Loucy (cell line): Measurements from ENCODE around the gene SPATA31D1.

Source experiments
- H2AFZ ChIP-seq: fragments of 200-600 bp; sonication (generic); 2 replicates; pipeline ENCODE4 v1.6.0; 2016; ENCODE audit warnings: antibody characterized with exemption, mild to moderate bottlenecking, low read length, moderate library complexity
- H3F3A ChIP-seq: fragments of 200-600 bp; 2 replicates; pipeline ENCODE4 v1.6.0; 2016; ENCODE audit warnings: antibody characterized with exemption, low read depth, mild to moderate bottlenecking
- H3K27me3 ChIP-seq: fragments of 200-600 bp; sonication (generic); 2 replicates; pipeline ENCODE4 v1.6.1; 2014; ENCODE audit warnings: low read length, mild to moderate bottlenecking; ENCODE audit not compliant: insufficient read depth, poor library complexity, severe bottlenecking
- H3K36me3 ChIP-seq: fragments of 200-600 bp; sonication (generic); 2 replicates; pipeline ENCODE4 v1.6.1; 2016; ENCODE audit warnings: low read length; ENCODE audit not compliant: insufficient read depth
- H3K4me1 ChIP-seq: fragments of 200-600 bp; sonication (generic); 2 replicates; pipeline ENCODE4 v1.5.1; 2014; ENCODE audit warnings: low read length, mild to moderate bottlenecking; ENCODE audit not compliant: insufficient read depth, poor library complexity, severe bottlenecking
- H3K4me2 ChIP-seq: fragments of 200-600 bp; sonication (generic); 2 replicates; pipeline ENCODE4 v1.6.0; 2014; ENCODE audit warnings: antibody characterized with exemption, low read length, low read depth, mild to moderate bottlenecking; ENCODE audit not compliant: poor library complexity, severe bottlenecking
- H3K4me3 ChIP-seq: fragments of 200-600 bp; sonication (generic); 2 replicates; pipeline ENCODE4 v1.5.1; 2014; ENCODE audit warnings: low read length, mild to moderate bottlenecking, mixed read lengths; ENCODE audit not compliant: poor library complexity, severe bottlenecking
- H3K79me2 ChIP-seq: fragments of 200-600 bp; sonication (generic); 2 replicates; pipeline ENCODE4 v1.6.1; 2014; ENCODE audit warnings: low read length; ENCODE audit not compliant: insufficient read depth
- H3K9ac ChIP-seq: fragments of 200-600 bp; sonication (generic); 2 replicates; pipeline ENCODE4 v1.6.0; 2014; ENCODE audit warnings: mild to moderate bottlenecking, low read depth, low read length, moderate library complexity; ENCODE audit not compliant: poor library complexity, severe bottlenecking
- H3K9me2 ChIP-seq: fragments of 200-600 bp; sonication (generic); replicated peaks from 2 replicates; pipeline ENCODE4 v1.6.1; 2016; ENCODE audit warnings: low read depth, low read length, mixed read lengths
- H3K9me3 ChIP-seq: fragments of 200-600 bp; sonication (generic); 2 replicates; pipeline ENCODE4 v1.6.1; 2014; ENCODE audit warnings: mild to moderate bottlenecking, antibody characterized with exemption, low read length, low read depth; ENCODE audit not compliant: insufficient read depth
- H4K20me1 ChIP-seq: fragments of 200-600 bp; sonication (generic); 2 replicates; pipeline ENCODE4 v1.6.0; 2014; ENCODE audit warnings: antibody characterized with exemption, low read length, mild to moderate bottlenecking; ENCODE audit not compliant: insufficient read depth, poor library complexity, severe bottlenecking
- CTCF ChIP-seq: fragments of 200-600 bp; sonication (generic); conservative IDR thresholded peaks from 2 replicates; pipeline ENCODE4 v1.5.1; 2014; ENCODE audit warnings: mild to moderate bottlenecking, antibody characterized with exemption, low read length
- EZH2phosphoT487 ChIP-seq: fragments of 200-600 bp; IDR thresholded peaks from 2 replicates; pipeline ENCODE4 v1.6.1; 2018; ENCODE audit warnings: antibody characterized with exemption, mild to moderate bottlenecking, moderate library complexity, borderline replicate concordance

Gene SPATA31D1

GRCh38 chr9:82024908-82025307 is 36.3 kb downstream of the SPATA31D1 start:
- H3K36me3 ChIP-seq: no peaks in the 10 kb centered on the region
- H3K4me3 ChIP-seq: no peak overlapping the region
- no peaks in the 10 kb centered on the region for H3K27me3 ChIP-seq
- no peak overlapping the region for H2AFZ ChIP-seq
- no peaks in the 10 kb centered on the region for H3K79me2 ChIP-seq
- no peaks in the 10 kb centered on the region for H3K9me2 ChIP-seq
- no peaks in the 10 kb centered on the region for H3K4me1 ChIP-seq
- H3K9me3 ChIP-seq: no peaks in the 10 kb centered on the region
- no peak for TF ChIP-seq EZH2phosphoT487
- H4K20me1 ChIP-seq: no peaks in the 10 kb centered on the region
- H3K9ac ChIP-seq: no peak overlapping the region
- no peaks in the 10 kb centered on the region for H3F3A ChIP-seq
- no peak overlapping the region for H3K4me2 ChIP-seq

GRCh38 chr9:82031538-82032280 is 43.1 kb downstream of the SPATA31D1 start:
- Histone ChIP-seq H3K4me2 (no peak overlapping the region), H3K36me3 (no peaks in the 10 kb centered on the region), H3K4me3 (no peak overlapping the region), H2AFZ (no peak overlapping the region), H3K79me2 (no peaks in the 10 kb centered on the region), H3K4me1 (peaks cover 3% of the 10 kb centered on the region), H3K27me3 (no peaks in the 10 kb centered on the region), H4K20me1 (no peaks in the 10 kb centered on the region), H3K9me3 (no peaks in the 10 kb centered on the region), H3F3A (no peaks in the 10 kb centered on the region), H3K9ac (no peak overlapping the region), H3K9me2 (no peaks in the 10 kb centered on the region)
- TF ChIP-seq CTCF (no peak), EZH2phosphoT487 (no peak)

GRCh38 chr9:82034956-82035731 is 46.6 kb downstream of the SPATA31D1 start:
- no peaks in the 10 kb centered on the region for H3K79me2 ChIP-seq
- H3K4me2 ChIP-seq: no peak overlapping the region
- H4K20me1 ChIP-seq: no peaks in the 10 kb centered on the region
- TF ChIP-seq EZH2phosphoT487: no peak
- H3F3A ChIP-seq: no peaks in the 10 kb centered on the region
- no peak overlapping the region for H3K4me3 ChIP-seq
- H3K4me1 ChIP-seq: peaks cover 3% of the 10 kb centered on the region
- H2AFZ ChIP-seq: no peak overlapping the region
- H3K9ac ChIP-seq: no peak overlapping the region
- no peaks in the 10 kb centered on the region for H3K27me3 ChIP-seq
- no peaks in the 10 kb centered on the region for H3K36me3 ChIP-seq
- H3K9me2 ChIP-seq: no peaks in the 10 kb centered on the region
- H3K9me3 ChIP-seq: no peaks in the 10 kb centered on the region

- Histone ChIP-seq H3K4me2 (no peak overlapping the region), H3K9ac (no peak overlapping the region), H3K9me3 (no peaks in the 10 kb centered on the region), H3K27me3 (no peaks in the 10 kb centered on the region), H2AFZ (no peak overlapping the region), H3K79me2 (no peaks in the 10 kb centered on the region), H3K9me2 (no peaks in the 10 kb centered on the region), H3K36me3 (no peaks in the 10 kb centered on the region), H3F3A (no peaks in the 10 kb centered on the region), H4K20me1 (no peaks in the 10 kb centered on the region), H3K4me3 (no peak overlapping the region), H3K4me1 (peaks cover 3% of the 10 kb centered on the region)
- TF ChIP-seq EZH2phosphoT487 (no peak), CTCF (no peak)
Observed at GRCh38 chr9:82036086-82036485, 47.5 kb downstream of the SPATA31D1 start.
